Endothelial cell of umbilical vein (primary cell): ENCODE data around the gene RNF150. TPM values are rescaled to one million over a fixed set of nuclear protein-coding genes. Genes with fewer than 3 reads are reported as not detected.

Source experiments
- BruUV-seq: library from RNA; stranded (reverse); fragments of 400-500 nt; replicated peaks from 2 replicates; lab custom pipeline; 2021; lab: Mats Ljungman, UMichigan
- CTCF ChIA-PET: fragments of 300-600, 350-600 bp; sonication (Branson Sonifier 250); formaldehyde crosslinking; loops from one replicate; lab custom pipeline; 2021; ENCODE audit warnings: antibody characterized with exemption, inconsistent platforms; lab: Charles Lee
- POLR2A ChIA-PET: fragments of 300-600, 350-600 bp; sonication (Branson Sonifier 250); formaldehyde crosslinking; loops from one replicate; lab custom pipeline; 2021; ENCODE audit warnings: antibody characterized with exemption, inconsistent platforms; lab: Charles Lee
- DNase-seq: peaks from one replicate; pipeline ENCODE4 v3.0.0-alpha.2; 2011; ENCODE audit warnings: low read depth, low spot score
- FAIRE-seq: peaks from 2 replicates; lab custom pipeline; 2011; peaks lifted over from hg19 to GRCh38; lab: Jason Lieb, UNC
- H2AFZ ChIP-seq: 2 replicates; pipeline ENCODE4 v1.6.0; 2012; ENCODE audit warnings: low read depth, low read length, control low read depth, inconsistent platforms
- H3K27ac ChIP-seq: 2 replicates; pipeline ENCODE4 v1.5.1; 2011; ENCODE audit warnings: low read depth, mild to moderate bottlenecking, control low read depth, low read length, moderate library complexity; ENCODE audit not compliant: insufficient read depth
- H3K27me3 ChIP-seq, 2 experiments: 2 replicates each; pipeline versions ENCODE4 v1.6.0 to v1.6.1; 2011; ENCODE audit warnings: low read length in 2 of 2, mixed read lengths in 1 of 2; ENCODE audit not compliant: control insufficient read depth in 2 of 2, insufficient read depth in 2 of 2
- H3K36me3 ChIP-seq, 2 experiments: 2 replicates in 1 of 2; 3 replicates in 1 of 2; pipeline ENCODE4 v1.5.1; 2011; ENCODE audit warnings: low read length in 2 of 2, mild to moderate bottlenecking in 1 of 2, moderate library complexity in 1 of 2; ENCODE audit not compliant: control insufficient read depth in 2 of 2, insufficient read depth in 2 of 2; ENCODE audit errors: extremely low read depth in 1 of 2
- H3K4me1 ChIP-seq: 3 replicates; pipeline ENCODE4 v1.5.1; 2011; ENCODE audit warnings: mild to moderate bottlenecking, low read length; ENCODE audit not compliant: control insufficient read depth, insufficient read depth; ENCODE audit errors: extremely low read depth
- H3K4me2 ChIP-seq: 2 replicates; pipeline ENCODE4 v1.6.1; 2011; ENCODE audit warnings: low read length, control low read depth, mixed read lengths; ENCODE audit not compliant: insufficient read depth
- H3K4me3 ChIP-seq, 3 experiments: fragments of 200-600 bp in 1 of 3; sonication (generic), shearing (Covaris generic) in 1 of 3; replicated peaks in 1 of 3; 2 replicates each; pipeline ENCODE4 v1.5.1; 2011 to 2016; ENCODE audit warnings: control low read depth in 3 of 3, low read length in 3 of 3, mild to moderate bottlenecking in 2 of 3, inconsistent platforms in 1 of 3, low read depth in 1 of 3, moderate library complexity in 1 of 3; ENCODE audit not compliant: insufficient read depth in 1 of 3
- H3K79me2 ChIP-seq: 2 replicates; pipeline ENCODE4 v1.6.0; 2012; ENCODE audit warnings: low read length, inconsistent platforms; ENCODE audit not compliant: control insufficient read depth, insufficient read depth
- H3K9ac ChIP-seq: replicated peaks from 2 replicates; pipeline ENCODE3; 2011; ENCODE audit warnings: low read length, control low read depth; ENCODE audit not compliant: insufficient read depth; ENCODE audit errors: extremely low read depth
- H3K9me1 ChIP-seq: replicated peaks from 3 replicates; pipeline ENCODE4 v1.6.0; 2011; ENCODE audit warnings: mild to moderate bottlenecking, low read length; ENCODE audit not compliant: control insufficient read depth, insufficient read depth; ENCODE audit errors: extremely low read depth
- H3K9me3 ChIP-seq: replicated peaks from 2 replicates; pipeline ENCODE4 v1.5.1; 2012; ENCODE audit warnings: low read length, inconsistent platforms; ENCODE audit not compliant: control insufficient read depth, insufficient read depth
- H4K20me1 ChIP-seq: replicated peaks from 2 replicates; pipeline ENCODE3; 2011; ENCODE audit warnings: mild to moderate bottlenecking, low read length; ENCODE audit not compliant: control insufficient read depth, insufficient read depth; ENCODE audit errors: extremely low read depth
- EZH2 ChIP-seq: IDR thresholded peaks from 2 replicates; pipeline ENCODE4 v1.6.1; 2012; ENCODE audit warnings: borderline replicate concordance, low read depth, mild to moderate bottlenecking, moderate library complexity, low read length, inconsistent platforms; ENCODE audit not compliant: severe bottlenecking
- FOS ChIP-seq: IDR thresholded peaks from 2 replicates; pipeline ENCODE4 v1.6.1; 2011; ENCODE audit warnings: mild to moderate bottlenecking, low read length, moderate library complexity, borderline replicate concordance; ENCODE audit not compliant: insufficient read depth
- GATA2 ChIP-seq: IDR thresholded peaks from 2 replicates; pipeline ENCODE4 v1.7.0; 2011; ENCODE audit warnings: low read depth, mild to moderate bottlenecking, moderate library complexity, mixed read lengths, low read length; ENCODE audit not compliant: insufficient read length, insufficient read depth
- JUN ChIP-seq: IDR thresholded peaks from 2 replicates; pipeline ENCODE4 v1.6.1; 2011; ENCODE audit warnings: borderline replicate concordance, low read depth; ENCODE audit not compliant: insufficient read length, insufficient read depth
- MYC ChIP-seq: IDR thresholded peaks from one replicate; pipeline ENCODE4 v1.6.1; 2011; ENCODE audit warnings: mild to moderate bottlenecking, low read depth, low read length
- POLR2A ChIP-seq: IDR thresholded peaks from 2 replicates; pipeline ENCODE4 v1.6.1; 2012; ENCODE audit warnings: low read depth, mild to moderate bottlenecking, control low read depth, low read length
- POLR2AphosphoS5 ChIP-seq: IDR thresholded peaks from 2 replicates; pipeline ENCODE4 v1.6.1; 2012; ENCODE audit warnings: low read depth, mild to moderate bottlenecking, control low read depth, low read length, moderate library complexity; ENCODE audit not compliant: insufficient read depth
- dilution Hi-C: fragments of 300-500 bp; cut with MboI; formaldehyde crosslinking; loops from one replicate; pipeline ENCODE4 v1.15.0; 2019; ENCODE audit warnings: low sequenced_read_pairs; ENCODE audit not compliant: extremely low pct_ligation_motif_present
- intact Hi-C: fragments of 100-400 bp; cut with micrococcal nuclease; formaldehyde crosslinking; loops from one replicate; pipeline ENCODE4 v1.10.0; 2022
- polyA plus RNA-seq, 4 experiments: library from polyadenylated mRNA; depleted of rRNA in 3 of 4; stranded (reverse) in 3 of 4; unstranded in 1 of 4; fragments of >200 nt; gene quantifications; 2 replicates each; pipeline versions ENCODE4 v1.2.1 to v1.2.3, GENCODE V29; 2011 to 2012; ENCODE audit warnings: missing spikeins in 1 of 4
- total RNA-seq: library from RNA; stranded (reverse); gene quantifications from 2 replicates; pipeline ENCODE4 v1.2.3, GENCODE V29; 2021
- TF ChIP-seq, protein P1 (sequence below): IDR thresholded peaks from 2 replicates; pipeline ENCODE4 v1.6.1; 2011; ENCODE audit not compliant: insufficient read depth, insufficient read length
- TF ChIP-seq, protein P2 (sequence below), 2 donors: IDR thresholded peaks; 1 replicate in 1 of 2; 2 replicates in 1 of 2; pipeline ENCODE4 v1.5.1; 2011; ENCODE audit warnings: low read length in 2 of 2, mild to moderate bottlenecking in 2 of 2, moderate library complexity in 2 of 2, control low read depth in 1 of 2, inconsistent platforms in 1 of 2, low read depth in 1 of 2; ENCODE audit not compliant: insufficient read depth in 1 of 2; ENCODE audit errors: extremely low read depth in 1 of 2

The RNF150 gene
- total and polyA plus RNA-seq, 2 donors (not counting 3 experiments of a cell fraction or from before 2014, with no cell fraction given) = 0.33 to 0.35 TPM

DNA sequence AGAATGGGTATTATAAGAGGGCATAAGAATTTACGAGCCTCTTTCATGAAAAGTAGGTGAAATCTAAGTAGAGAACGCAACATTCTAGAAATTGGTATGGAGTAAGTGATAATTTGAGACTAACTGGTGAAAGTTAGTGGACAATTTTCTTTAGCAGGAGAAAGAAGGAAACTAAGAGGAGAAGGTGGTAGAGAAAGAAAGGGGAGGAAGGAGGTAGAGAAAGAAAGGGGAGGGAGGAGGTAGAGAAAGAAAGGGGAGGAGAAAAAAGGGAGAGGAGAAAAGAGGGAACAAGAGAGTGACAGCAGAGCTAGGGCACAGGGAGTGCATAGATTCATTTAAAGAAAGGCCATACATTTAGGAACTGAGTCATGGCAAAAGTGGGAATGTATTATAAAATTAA lies 94.1 kb downstream of the RNF150 start:
- no peaks in the 10 kb centered on the region for H4K20me1 ChIP-seq
- no TSS peak for BruUV-seq
- CTCF ChIA-PET = no interaction called here

More for the DNA sequence above, 94.1 kb downstream of the RNF150 start:
- no peaks in the 10 kb centered on the region for H3K36me3 ChIP-seq
- no peaks in the 10 kb centered on the region for H3K9me3 ChIP-seq
- no peak overlapping the region for H2AFZ ChIP-seq
- no peak overlapping the region for H3K9ac ChIP-seq
- no peak for TF ChIP-seq EZH2
- no peak for TF ChIP-seq JUN
- TF ChIP-seq GATA2 = no peak
- TF ChIP-seq MYC = no peak
- TF ChIP-seq, protein P1, sequence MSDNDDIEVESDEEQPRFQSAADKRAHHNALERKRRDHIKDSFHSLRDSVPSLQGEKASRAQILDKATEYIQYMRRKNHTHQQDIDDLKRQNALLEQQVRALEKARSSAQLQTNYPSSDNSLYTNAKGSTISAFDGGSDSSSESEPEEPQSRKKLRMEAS = no peak
- no peak for TF ChIP-seq FOS
- TF ChIP-seq, protein P2, sequence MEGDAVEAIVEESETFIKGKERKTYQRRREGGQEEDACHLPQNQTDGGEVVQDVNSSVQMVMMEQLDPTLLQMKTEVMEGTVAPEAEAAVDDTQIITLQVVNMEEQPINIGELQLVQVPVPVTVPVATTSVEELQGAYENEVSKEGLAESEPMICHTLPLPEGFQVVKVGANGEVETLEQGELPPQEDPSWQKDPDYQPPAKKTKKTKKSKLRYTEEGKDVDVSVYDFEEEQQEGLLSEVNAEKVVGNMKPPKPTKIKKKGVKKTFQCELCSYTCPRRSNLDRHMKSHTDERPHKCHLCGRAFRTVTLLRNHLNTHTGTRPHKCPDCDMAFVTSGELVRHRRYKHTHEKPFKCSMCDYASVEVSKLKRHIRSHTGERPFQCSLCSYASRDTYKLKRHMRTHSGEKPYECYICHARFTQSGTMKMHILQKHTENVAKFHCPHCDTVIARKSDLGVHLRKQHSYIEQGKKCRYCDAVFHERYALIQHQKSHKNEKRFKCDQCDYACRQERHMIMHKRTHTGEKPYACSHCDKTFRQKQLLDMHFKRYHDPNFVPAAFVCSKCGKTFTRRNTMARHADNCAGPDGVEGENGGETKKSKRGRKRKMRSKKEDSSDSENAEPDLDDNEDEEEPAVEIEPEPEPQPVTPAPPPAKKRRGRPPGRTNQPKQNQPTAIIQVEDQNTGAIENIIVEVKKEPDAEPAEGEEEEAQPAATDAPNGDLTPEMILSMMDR (IDR thresholded peaks at IDR 0.05; ENCODE audit: extremely low read depth in 1 of 2, insufficient read depth in 1 of 2, low read depth in 1 of 2, low read length in 2 of 2) = no peak
- no peak for TF ChIP-seq POLR2AphosphoS5
- no peak for TF ChIP-seq POLR2A
- H3K27ac ChIP-seq = no peak overlapping the region
- POLR2A ChIA-PET = no interaction called here
- dilution Hi-C loops = no loop called here
- H3K4me1 ChIP-seq = no peaks in the 10 kb centered on the region
- no peak overlapping the region for H3K4me2 ChIP-seq
- H3K9me1 ChIP-seq = no peaks in the 10 kb centered on the region
- no peaks in the 10 kb centered on the region for H3K27me3 ChIP-seq
- intact Hi-C loops = no loop called here
- no peak overlapping the region for H3K4me3 ChIP-seq
- no peaks in the 10 kb centered on the region for H3K79me2 ChIP-seq
- FAIRE-seq (no peak), DNase-seq (no peak)
